Stimulated activated CD8-positive, alpha-beta memory T cell treated with anti-CD3 and anti-CD28 coated beads, Interleukin-4, amount 100 ng/mL, for 4 hours (primary cell): Measurements from ENCODE around the gene CADM2.
"Not testable (repeated sequence)": the region's sequence is repeated elsewhere in the genome, so short reads cannot be mapped to it uniquely, and the experiment has no call there.

Experiments used
- DNase-seq, 2 donors: peaks; one replicate each; pipeline ENCODE4 v3.0.0-alpha.2; 2020; ENCODE audit warnings: low read depth in 2 of 2, low spot score in 1 of 2

Gene CADM2

GRCh38 chr3:85632921-85633320 lies 674.1 kb downstream of the CADM2 start:
- no peak for DNase-seq

DNA sequence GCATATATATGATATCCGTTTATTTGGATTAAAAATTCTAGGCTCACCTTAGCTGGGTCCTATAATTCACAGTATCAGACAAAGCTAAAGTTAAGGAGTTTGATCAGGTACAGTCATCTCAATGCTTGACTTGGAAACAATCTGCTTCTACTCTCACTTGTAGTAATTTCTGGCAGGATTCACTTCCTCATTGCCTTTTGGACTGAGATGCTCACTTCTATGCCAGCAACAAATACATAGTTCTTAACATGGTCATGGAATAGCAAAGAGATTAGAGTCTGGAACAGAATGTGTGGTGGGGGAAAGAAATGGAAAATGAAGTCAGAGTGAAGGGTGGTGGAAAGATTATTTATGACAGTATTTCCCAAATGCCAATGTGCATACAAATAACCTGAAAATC lies 693.6 kb downstream of the CADM2 start:
- no peak for DNase-seq

DNA sequence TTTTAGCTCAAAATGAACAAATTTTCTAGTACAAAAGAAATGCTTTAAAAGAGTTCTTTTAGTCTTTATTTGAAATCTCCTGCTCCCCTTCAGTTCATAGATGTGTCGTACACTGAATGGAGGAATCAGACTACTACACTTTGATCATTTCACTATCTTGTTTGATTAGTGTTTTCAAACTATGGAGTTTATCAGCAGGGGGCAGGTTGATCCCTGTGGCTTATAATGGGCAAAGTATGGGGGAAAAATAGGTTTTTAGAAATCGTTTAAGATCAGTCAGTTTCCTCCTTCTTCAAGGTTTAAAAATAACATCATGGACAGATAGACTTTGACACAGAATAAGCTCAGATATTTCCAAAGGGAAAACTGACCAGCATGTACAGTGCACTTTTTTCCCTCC lies 701.7 kb downstream of the CADM2 start:
- DNase-seq = no peak

DNA sequence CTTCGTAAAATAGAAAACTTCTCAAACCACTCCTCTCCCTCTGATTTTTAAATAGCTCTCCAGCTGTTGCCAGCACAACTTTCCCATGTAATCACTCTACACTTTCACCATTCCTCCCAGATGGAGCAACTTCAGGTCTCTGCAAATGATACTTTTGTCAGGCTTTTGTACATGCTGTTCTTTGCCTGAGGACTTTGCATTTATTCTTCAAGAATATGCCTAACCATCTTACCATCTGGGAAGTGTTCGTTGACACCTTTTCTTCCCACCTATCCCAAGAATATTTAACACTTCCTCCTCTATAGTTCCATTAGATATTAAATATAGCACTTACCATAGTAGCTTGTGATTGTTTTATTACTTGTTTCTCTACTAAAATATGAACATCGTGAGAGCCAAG lies 703.7 kb downstream of the CADM2 start:
- no peak for DNase-seq

- no peak for DNase-seq
Measured at GRCh38 chr3:85667744-85668143, 709.0 kb downstream of the CADM2 start.

GRCh38 chr3:85670634-85671205 lies 711.9 kb downstream of the CADM2 start:
- DNase-seq = no peak

GRCh38 chr3:85672761-85673160 lies 714.0 kb downstream of the CADM2 start:
- no peak for DNase-seq

DNA sequence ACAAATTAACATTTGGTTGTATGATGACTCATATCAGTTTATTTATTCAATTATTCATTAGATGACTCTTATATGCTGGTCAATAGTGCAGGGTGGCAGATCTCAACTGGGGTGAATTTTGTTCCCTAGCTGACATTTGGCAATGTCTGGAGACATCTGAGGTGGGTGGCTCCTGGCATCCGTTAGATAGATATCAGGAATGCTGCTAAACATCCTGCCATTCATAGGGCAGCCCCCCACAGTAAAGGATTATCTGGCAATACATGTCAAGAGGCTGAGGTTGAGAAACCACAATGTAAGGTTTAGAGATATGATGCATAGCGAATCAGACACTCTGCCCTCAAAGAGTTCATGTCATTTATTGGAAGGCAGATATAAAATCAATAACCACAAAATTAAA lies 719.9 kb downstream of the CADM2 start:
- no peak for DNase-seq

DNA sequence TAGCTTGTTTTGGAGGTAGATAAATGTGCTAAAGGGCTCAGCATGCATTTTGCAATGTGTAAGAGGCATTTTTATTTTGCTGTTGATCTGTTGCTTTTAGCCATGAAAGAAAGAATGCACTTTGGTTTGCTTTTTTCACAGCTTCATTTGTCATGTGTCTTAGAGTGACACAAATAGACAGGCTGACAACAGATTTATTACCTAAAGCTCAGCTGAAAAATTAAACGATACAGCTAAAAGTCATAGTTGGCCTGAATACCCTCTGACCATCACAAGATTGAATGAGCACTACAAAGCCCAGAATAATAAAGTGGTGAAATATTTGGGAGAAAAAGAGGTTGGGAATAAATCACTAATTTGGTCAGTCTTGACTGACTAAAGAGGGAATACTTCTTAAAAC lies 723.1 kb downstream of the CADM2 start:
- no peak for DNase-seq

DNA sequence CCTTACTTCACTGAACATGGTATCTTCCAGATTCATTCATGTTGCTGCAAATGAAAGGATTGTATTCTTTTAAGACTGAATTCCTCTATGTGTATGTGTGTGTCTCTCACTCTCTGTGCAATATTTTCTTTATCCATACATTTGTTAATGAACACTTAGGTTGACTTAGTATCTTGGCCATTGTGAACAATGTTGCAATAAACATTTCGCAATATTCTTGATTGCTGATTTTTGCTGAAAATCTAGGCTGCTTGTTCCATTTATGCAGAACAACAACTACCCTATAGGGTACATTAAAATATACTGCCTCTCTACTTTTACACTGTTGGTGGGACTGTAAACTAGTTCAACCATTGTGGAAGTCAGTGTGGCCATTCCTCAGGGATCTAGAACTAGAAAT lies 732.4 kb downstream of the CADM2 start:
- no peak for DNase-seq

DNA sequence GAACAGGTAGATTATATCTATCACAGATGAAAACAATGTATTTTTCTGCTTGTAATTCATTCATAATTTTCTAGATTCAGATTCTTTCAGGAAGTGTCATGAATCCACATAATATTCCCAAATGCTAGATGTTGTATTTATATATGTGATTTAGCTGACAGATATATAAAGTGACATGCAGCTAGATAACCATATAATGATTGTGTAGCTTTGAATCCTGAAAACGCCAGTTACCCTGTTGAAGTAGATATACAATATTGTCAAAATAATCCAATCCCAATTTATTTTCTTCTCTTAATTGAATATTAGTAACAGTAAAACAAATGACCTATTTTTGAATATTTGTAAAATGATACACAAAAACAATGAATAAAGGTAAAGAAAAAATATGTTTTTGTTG lies 738.4 kb downstream of the CADM2 start:
- no peak for DNase-seq

DNA sequence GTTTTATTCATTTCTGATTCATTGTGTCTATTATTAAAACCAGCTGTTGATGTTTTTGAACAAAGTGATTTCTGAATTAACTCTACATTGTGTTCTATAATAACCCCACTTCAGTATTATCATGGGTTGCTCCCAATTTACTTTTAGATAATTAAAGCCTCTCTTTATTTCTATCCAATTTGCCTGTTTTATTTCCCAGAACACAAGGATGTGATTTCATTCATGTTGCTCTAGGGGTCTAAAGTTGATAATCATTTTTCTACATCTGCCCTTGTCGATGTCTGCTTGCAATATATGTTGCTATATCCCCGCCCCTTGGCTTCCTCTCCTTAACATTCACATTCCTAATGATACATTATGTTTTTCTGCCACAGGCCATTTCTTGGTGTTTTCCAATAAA lies 747.3 kb downstream of the CADM2 start:
- DNase-seq = no peak

- not testable (repeated sequence) for DNase-seq
Measured at GRCh38 chr3:85708325-85708724, 749.5 kb downstream of the CADM2 start.

- no peak for DNase-seq
Measured at GRCh38 chr3:85709346-85709892, 750.6 kb downstream of the CADM2 start.

- no peak for DNase-seq
Measured at GRCh38 chr3:85710490-85710889, 751.7 kb downstream of the CADM2 start.

DNA sequence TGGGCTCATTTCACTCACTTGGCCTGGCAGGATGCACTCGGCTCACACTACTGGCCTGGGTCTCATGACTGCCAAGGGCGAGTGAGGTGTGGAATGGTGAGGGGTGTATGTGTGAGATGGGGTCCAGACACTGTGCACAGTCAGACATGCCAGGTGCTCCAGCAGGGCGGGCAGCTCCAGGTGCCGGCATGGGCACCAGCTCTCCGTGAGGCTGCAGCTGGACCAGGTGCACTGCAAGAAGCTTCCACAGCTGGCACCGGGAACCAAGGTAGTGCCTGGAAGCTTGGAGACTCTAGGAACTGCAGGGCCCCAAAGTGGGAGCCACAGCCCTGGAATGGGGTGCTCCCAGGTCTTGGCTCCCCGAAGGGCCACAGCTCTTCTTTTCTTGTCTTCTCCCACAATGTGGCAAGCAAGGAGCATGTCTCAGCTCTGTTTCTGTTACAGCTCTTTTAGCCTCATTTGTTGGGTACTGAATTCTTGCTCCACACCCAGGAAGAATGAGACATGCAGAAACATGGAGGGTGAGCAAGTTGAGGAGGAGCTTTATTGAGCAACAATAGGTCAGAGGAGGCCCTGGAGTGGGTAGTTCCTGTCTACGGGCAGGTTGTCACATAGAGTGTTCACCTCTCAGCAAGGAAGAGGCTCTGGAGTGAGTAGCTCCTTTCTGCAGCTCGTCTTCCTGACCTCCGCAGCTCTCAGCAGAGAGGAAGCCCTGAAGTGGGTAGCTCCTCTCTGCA lies 762.8 kb downstream of the CADM2 start:
- no peak for DNase-seq

DNA sequence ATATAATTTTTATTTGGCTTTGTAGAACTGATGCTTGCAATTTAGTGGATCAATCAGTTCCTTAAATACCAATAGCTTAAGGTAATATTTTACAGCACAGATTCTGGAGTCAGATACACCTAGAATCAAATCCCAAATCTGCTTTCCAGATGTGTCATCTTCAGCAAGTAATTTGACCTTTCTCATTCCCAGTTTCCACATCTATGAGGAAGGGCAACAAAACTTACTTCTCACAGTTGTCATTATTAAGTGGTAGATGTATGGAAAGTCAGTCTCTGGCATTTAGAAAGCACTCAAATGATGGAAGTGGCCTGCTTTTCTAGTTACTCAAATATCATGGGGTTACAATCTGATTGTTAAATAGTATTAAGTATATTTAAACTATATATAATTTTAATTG lies 767.0 kb downstream of the CADM2 start:
- DNase-seq = no peak

- DNase-seq = no peak
Measured at GRCh38 chr3:85726241-85726640, 767.5 kb downstream of the CADM2 start.

- no peak for DNase-seq
Measured at GRCh38 chr3:85737846-85738245, 779.1 kb downstream of the CADM2 start.

- no peak for DNase-seq
Measured at GRCh38 chr3:85740561-85740960, 781.8 kb downstream of the CADM2 start.

GRCh38 chr3:85758442-85758841 lies 799.7 kb downstream of the CADM2 start:
- no peak for DNase-seq

- DNase-seq = no peak
Measured at GRCh38 chr3:85760342-85760741, 801.6 kb downstream of the CADM2 start.

GRCh38 chr3:85780806-85781205 lies 822.0 kb downstream of the CADM2 start:
- DNase-seq = no peak
